HG02763 (cell line): Measurements from ENCODE around the gene KRT1.
"Not testable (repeated sequence)": the region's sequence is repeated elsewhere in the genome, so short reads cannot be mapped to it uniquely, and the experiment has no call there.

ENCODE experiments used
- ATAC-seq: cut with Tn5 transposase; IDR thresholded peaks from one replicate; pipeline ENCODE4 v1.9.1; 2021; ENCODE audit warnings: mild to moderate bottlenecking, moderate library complexity; ENCODE audit not compliant: unreplicated experiment

KRT1 gene

GRCh38 chr12:52683575-52684300 lies 3.5 kb upstream of the KRT1 start:
- ATAC-seq, result no peak

- ATAC-seq, result no peak
Measured at GRCh38 chr12:52682938-52683574, 2.8 kb upstream of the KRT1 start.

- no peak for ATAC-seq
Measured at GRCh38 chr12:52682381-52682660, 2.1 kb upstream of the KRT1 start.

GRCh38 chr12:52681526-52682380 lies 1.5 kb upstream of the KRT1 start:
- ATAC-seq, result no peak

- ATAC-seq, result no peak
Measured at GRCh38 chr12:52679875-52680274, 332 bp downstream of the KRT1 start.

- no peak for ATAC-seq
Measured at GRCh38 chr12:52677671-52678070, 2.5 kb downstream of the KRT1 start.

- no peak for ATAC-seq
Measured at GRCh38 chr12:52677126-52677525, 3.1 kb downstream of the KRT1 start.

- no peak for ATAC-seq
Measured at GRCh38 chr12:52676163-52676562, 4.0 kb downstream of the KRT1 start.

GRCh38 chr12:52675301-52675701 lies 4.9 kb downstream of the KRT1 start:
- no peak for ATAC-seq

- ATAC-seq, result no peak
Measured at GRCh38 chr12:52674433-52674775, 5.8 kb downstream of the KRT1 start.

GRCh38 chr12:52673713-52674432 lies 6.3 kb downstream of the KRT1 start:
- no peak for ATAC-seq

GRCh38 chr12:52673217-52673616 lies 7.0 kb downstream of the KRT1 start:
- ATAC-seq, result no peak

GRCh38 chr12:52672321-52672933 lies 7.8 kb downstream of the KRT1 start:
- ATAC-seq, result no peak

- ATAC-seq, result no peak
Measured at GRCh38 chr12:52670961-52671360, 9.2 kb downstream of the KRT1 start.

- no peak for ATAC-seq
Measured at GRCh38 chr12:52670506-52670905, 9.7 kb downstream of the KRT1 start.

GRCh38 chr12:52669941-52670340 lies 10.3 kb downstream of the KRT1 start:
- ATAC-seq, result not testable (repeated sequence)

- ATAC-seq, result no peak
Measured at GRCh38 chr12:52669426-52669825, 10.8 kb downstream of the KRT1 start.

GRCh38 chr12:52667931-52668330 lies 12.3 kb downstream of the KRT1 start:
- ATAC-seq, result no peak

- ATAC-seq, result no peak
Measured at GRCh38 chr12:52667509-52667908, 12.7 kb downstream of the KRT1 start.

GRCh38 chr12:52666471-52666870 lies 13.7 kb downstream of the KRT1 start:
- ATAC-seq, result no peak

GRCh38 chr12:52663420-52663819 lies 16.8 kb downstream of the KRT1 start:
- ATAC-seq, result no peak
